ENCODE data around the gene NCAPG2. TPM values are rescaled to one million over a fixed set of nuclear protein-coding genes. Genes with fewer than 3 reads are reported as not detected.

NCAPG2 gene
- polyA plus RNA-seq, 1 of the 3 experiments (the other 2 are of a cell fraction): 25.0 TPM

GRCh38 chr7:158596309-158596708 is 108.3 kb downstream of the NCAPG2 start:
- Histone ChIP-seq H3K9me2 (no peaks in the 10 kb centered on the region), H3K4me2 (no peak overlapping the region), H3K79me2 (ENCODE audit: insufficient read depth) (no peaks in the 10 kb centered on the region), H3K9ac (no peak overlapping the region), H3K4me3 (ENCODE audit: low read depth in 2 of 2, low read length in 1 of 2) (no peak overlapping the region), H3K27me3 (ENCODE audit: insufficient read depth) (no peaks in the 10 kb centered on the region), H3K27ac (ENCODE audit: low read depth in 2 of 2, low read length in 1 of 2) (no peak overlapping the region), H2AFZ (ENCODE audit: low read depth) (no peak overlapping the region), H3K36me3 (replicated peaks in 1 of 2; ENCODE audit: control insufficient read depth in 1 of 2, insufficient read depth in 2 of 2, low read length in 1 of 2) (no peaks in the 10 kb centered on the region), H3K9me3 (no peaks in the 10 kb centered on the region), H3F3A (replicated peaks; ENCODE audit: insufficient read depth) (peaks cover 3% of the 10 kb centered on the region), H3K4me1 (ENCODE audit: control insufficient read depth in 1 of 2, insufficient read depth in 2 of 2, low read depth in 1 of 2, low read length in 1 of 2) (no peaks in the 10 kb centered on the region; a peak in 1 of 4 replicates), H4K20me1 (ENCODE audit: insufficient read depth) (no peaks in the 10 kb centered on the region)
- WGBS (ENCODE audit: low lambda C conversion rate): 96% methylated on average over 4 of the region's 4 CpGs
- no peak for DNase-seq
- ChIA-PET POLR2A (no interaction called here), CTCF (no interaction called here)
- no peak for TF ChIP-seq MXI1 (IDR thresholded peaks at IDR 0.05; ENCODE audit: low read depth, low read length)
- no peak for TF ChIP-seq ZBTB33 (IDR thresholded peaks at IDR 0.05; ENCODE audit: borderline replicate concordance, low read depth)
- TF ChIP-seq FOSL2 (IDR thresholded peaks at IDR 0.05; ENCODE audit: borderline replicate concordance, low read depth): no peak
- no peak for TF ChIP-seq PBX3 (IDR thresholded peaks at IDR 0.05)
- no peak for TF ChIP-seq CHD2 (IDR thresholded peaks at IDR 0.05; ENCODE audit: low read length, partially characterized antibody)

- TF ChIP-seq USF2 (IDR thresholded peaks at IDR 0.05; ENCODE audit: borderline replicate concordance, low read depth, low read length) (no peak), TEAD4 (IDR thresholded peaks at IDR 0.05; ENCODE audit: borderline replicate concordance, insufficient read depth) (no peak), NFIC (IDR thresholded peaks at IDR 0.05; ENCODE audit: borderline replicate concordance) (no peak), RAD21 (IDR thresholded peaks at IDR 0.05; ENCODE audit: low read length) (no peak), IRF3 (IDR thresholded peaks at IDR 0.05; ENCODE audit: low read depth, low read length) (no peak)
- Histone ChIP-seq H3K79me2 (ENCODE audit: insufficient read depth) (no peaks in the 10 kb centered on the region), H4K20me1 (ENCODE audit: insufficient read depth) (no peaks in the 10 kb centered on the region), H3K9me3 (no peaks in the 10 kb centered on the region), H3K9me2 (no peaks in the 10 kb centered on the region), H3K27ac (ENCODE audit: low read depth in 2 of 2, low read length in 1 of 2) (no peak overlapping the region), H3K4me2 (no peak overlapping the region), H3K27me3 (ENCODE audit: insufficient read depth) (no peaks in the 10 kb centered on the region), H3F3A (replicated peaks; ENCODE audit: insufficient read depth) (no peaks in the 10 kb centered on the region), H3K4me1 (ENCODE audit: control insufficient read depth in 1 of 2, insufficient read depth in 2 of 2, low read depth in 1 of 2, low read length in 1 of 2) (no peaks in the 10 kb centered on the region; a peak in 1 of 4 replicates), H2AFZ (ENCODE audit: low read depth) (no peak overlapping the region), H3K4me3 (ENCODE audit: low read depth in 2 of 2, low read length in 1 of 2) (no peak overlapping the region), H3K36me3 (replicated peaks in 1 of 2; ENCODE audit: control insufficient read depth in 1 of 2, insufficient read depth in 2 of 2, low read length in 1 of 2) (no peaks in the 10 kb centered on the region), H3K9ac (no peak overlapping the region)
- DNase-seq: no peak
- 31% methylated on average over 3 of the region's 3 CpGs for WGBS (ENCODE audit: low lambda C conversion rate)
- ChIA-PET POLR2A (no interaction called here), CTCF (no interaction called here)
These were observed 109.5 kb downstream of the NCAPG2 start for GRCh38 chr7:158595068-158595467.

All from SK-N-SH (cell line).